DND-41 (cell line): Measurements from ENCODE around the gene SPECC1.

ENCODE experiments used
- CTCF ChIP-seq: IDR thresholded peaks from 2 replicates; pipeline ENCODE4 v1.5.1; 2012; ENCODE audit warnings: borderline replicate concordance, low read length, moderate library complexity, mild to moderate bottlenecking; ENCODE audit not compliant: poor library complexity, severe bottlenecking; ENCODE audit errors: extremely low read depth
- EZH2 ChIP-seq: IDR thresholded peaks from 3 replicates; pipeline ENCODE4 v1.6.1; 2012; ENCODE audit warnings: borderline replicate concordance, low read depth, mild to moderate bottlenecking, moderate library complexity, low read length, inconsistent platforms; ENCODE audit not compliant: severe bottlenecking

DNA sequence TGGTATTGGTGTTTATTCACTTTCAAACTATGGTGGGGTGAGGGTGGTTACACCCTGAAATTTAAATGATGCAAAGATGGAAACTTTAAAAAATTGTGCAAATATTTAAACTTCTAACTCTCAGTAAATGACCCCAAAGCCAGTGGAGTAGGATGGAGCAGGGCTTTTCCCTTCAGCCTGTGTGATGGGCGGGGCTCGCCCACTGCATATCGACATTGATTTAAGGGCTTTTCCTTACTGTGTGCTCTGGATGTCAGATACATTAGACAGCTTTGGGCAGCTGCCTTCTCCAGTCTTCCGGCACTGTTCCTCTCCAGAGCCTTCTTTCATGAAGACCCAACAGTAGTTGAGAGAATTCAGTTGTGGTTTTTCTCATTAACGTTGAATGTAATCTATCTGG is 99.9 kb downstream of the SPECC1 start:
- TF ChIP-seq CTCF (no peak), EZH2 (no peak)
